Neural cell (in vitro differentiated cells): ENCODE measurements around the gene IQCH.

Experiments used
- TAF1 ChIP-seq: IDR thresholded peaks from 2 replicates; pipeline ENCODE4 v1.6.1; 2012; ENCODE audit warnings: low read depth
- TF ChIP-seq, protein P1 (sequence below): fragments of 450-650 bp; IDR thresholded peaks from 2 replicates; pipeline ENCODE4 v1.5.1; 2014; ENCODE audit warnings: antibody characterized with exemption, mild to moderate bottlenecking, moderate library complexity; ENCODE audit not compliant: poor library complexity, severe bottlenecking

DNA sequence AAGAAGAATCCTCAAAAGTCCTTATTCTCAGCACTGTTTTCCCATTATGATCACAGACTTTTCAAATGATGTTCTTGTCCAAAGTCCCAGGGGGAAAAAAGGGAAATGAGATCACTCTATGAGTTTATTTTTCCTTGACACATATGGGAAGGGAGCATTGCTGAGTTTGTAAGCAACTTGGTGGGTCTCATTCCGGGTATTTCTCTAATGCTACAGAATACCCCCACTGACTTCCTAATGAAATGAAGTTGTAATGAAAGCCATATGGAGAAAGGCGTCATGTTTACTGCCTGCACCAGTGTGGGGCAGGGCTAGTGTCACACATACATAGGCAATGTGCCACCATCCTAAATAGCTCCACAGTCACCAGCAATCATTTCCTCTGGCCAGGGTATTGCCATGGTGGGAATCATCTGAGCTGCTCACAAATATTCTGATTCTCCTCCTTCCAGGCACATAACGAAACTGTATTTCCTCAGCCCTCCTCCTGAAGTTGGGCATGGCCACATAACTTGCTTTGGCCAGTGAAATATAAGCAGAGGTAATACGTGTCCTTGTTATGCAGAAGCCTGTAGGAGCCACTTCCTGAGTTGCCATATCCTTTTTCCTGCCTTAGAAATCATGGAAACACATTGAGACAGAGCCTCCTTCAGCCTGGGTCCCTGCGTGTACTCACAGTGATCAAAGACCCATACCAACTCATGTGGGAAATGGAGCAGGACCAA lies 225.4 kb downstream of the IQCH start:
- TF ChIP-seq, protein P1, sequence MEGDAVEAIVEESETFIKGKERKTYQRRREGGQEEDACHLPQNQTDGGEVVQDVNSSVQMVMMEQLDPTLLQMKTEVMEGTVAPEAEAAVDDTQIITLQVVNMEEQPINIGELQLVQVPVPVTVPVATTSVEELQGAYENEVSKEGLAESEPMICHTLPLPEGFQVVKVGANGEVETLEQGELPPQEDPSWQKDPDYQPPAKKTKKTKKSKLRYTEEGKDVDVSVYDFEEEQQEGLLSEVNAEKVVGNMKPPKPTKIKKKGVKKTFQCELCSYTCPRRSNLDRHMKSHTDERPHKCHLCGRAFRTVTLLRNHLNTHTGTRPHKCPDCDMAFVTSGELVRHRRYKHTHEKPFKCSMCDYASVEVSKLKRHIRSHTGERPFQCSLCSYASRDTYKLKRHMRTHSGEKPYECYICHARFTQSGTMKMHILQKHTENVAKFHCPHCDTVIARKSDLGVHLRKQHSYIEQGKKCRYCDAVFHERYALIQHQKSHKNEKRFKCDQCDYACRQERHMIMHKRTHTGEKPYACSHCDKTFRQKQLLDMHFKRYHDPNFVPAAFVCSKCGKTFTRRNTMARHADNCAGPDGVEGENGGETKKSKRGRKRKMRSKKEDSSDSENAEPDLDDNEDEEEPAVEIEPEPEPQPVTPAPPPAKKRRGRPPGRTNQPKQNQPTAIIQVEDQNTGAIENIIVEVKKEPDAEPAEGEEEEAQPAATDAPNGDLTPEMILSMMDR: no peak
- TF ChIP-seq TAF1: no peak
